ENCODE measurements around the gene MRPL51. TPM values are rescaled to one million over a fixed set of nuclear protein-coding genes. Genes with fewer than 3 reads are reported as not detected.
"Not testable (repeated sequence)": the region's sequence is repeated elsewhere in the genome, so short reads cannot be mapped to it uniquely, and the experiment has no call there.

MRPL51 gene
- total and polyA plus RNA-seq, 2 donors (not counting 1 experiment from before 2014, with no cell fraction given), result 18.6 to 72.6 TPM

DNA sequence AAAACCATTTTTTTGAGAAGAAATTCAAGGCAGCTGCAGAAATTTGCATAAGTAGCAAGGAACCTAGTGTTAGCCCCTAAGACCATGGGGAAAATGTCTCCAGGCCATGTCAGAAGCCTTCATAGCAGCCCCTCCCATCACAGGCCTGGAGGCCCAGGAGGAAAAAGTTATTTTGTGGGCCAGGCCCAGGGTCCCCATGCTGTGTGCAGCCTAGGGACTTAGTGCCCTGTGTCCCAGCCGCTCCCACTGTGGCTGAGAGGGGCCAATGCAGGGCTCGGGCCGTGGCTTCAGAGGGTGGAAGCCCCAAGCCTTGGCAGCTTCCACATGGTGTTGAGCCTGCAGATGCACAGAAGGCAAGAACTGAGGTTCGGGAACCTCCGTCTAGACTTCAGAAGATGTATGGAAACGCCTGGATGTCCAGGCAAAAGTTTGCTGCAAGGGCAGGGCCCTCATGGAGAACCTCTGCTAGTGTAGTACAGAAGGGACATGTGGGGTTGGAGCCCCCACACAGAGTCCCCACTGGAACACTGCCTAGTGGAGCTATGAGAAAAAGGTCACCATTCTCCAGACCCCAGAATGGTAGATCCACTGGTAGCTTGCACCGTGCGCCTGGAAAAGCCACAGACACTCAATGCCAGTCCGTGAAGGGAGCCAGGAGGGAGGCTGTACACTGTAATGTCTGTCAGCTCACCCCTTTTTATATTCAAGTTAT, 25.3 kb downstream of the MRPL51 start:
- intact Hi-C loops (cut with micrococcal nuclease), result loop anchor here (10.0 kb wide), 1 partner anchor 133 kb away; no protein-coding TSS in a partner anchor
- H3K4me3 ChIP-seq (ENCODE audit: control extremely low read depth in 1 of 5, extremely low read depth in 1 of 5, insufficient read depth in 1 of 5, low read depth in 2 of 5, low read length in 4 of 5); POLR2A ChIA-PET; H3K9ac ChIP-seq (ENCODE audit: low read length); H3K9me3 ChIP-seq (ENCODE audit: control extremely low read depth in 1 of 3, control insufficient read depth in 2 of 3, insufficient read depth in 1 of 3, low read length in 2 of 3); H3K4me2 ChIP-seq (replicated peaks; ENCODE audit: low read depth, low read length, poor library complexity, severe bottlenecking); H3K27ac ChIP-seq (ENCODE audit: low read length in 2 of 2); DNase-seq; H3K9me3 Mint-ChIP-seq (ENCODE audit: insufficient read depth); ATAC-seq (ENCODE audit: low read depth); H3K27me3 ChIP-seq (replicated peaks in 1 of 4; ENCODE audit: control extremely low read depth in 1 of 4, control insufficient read depth in 3 of 4, insufficient read depth in 4 of 4, low read length in 3 of 4); H3K27me3 Mint-ChIP-seq; H2AFZ ChIP-seq (ENCODE audit: insufficient read depth, low read depth, low read length, poor library complexity, severe bottlenecking): not testable (repeated sequence)
- Histone ChIP-seq H3K79me2 (ENCODE audit: control insufficient read depth, insufficient read depth, low read length) (peaks cover 55% of the 10 kb centered on the region), H3K4me1 (ENCODE audit: control insufficient read depth in 2 of 2, insufficient read depth in 2 of 2, low read length in 2 of 2) (peaks cover 44 to 72% of the 10 kb centered on the region in 2 donors), H3K36me3 (replicated peaks in 1 of 2; ENCODE audit: control extremely low read depth in 1 of 2, control insufficient read depth in 1 of 2, extremely low read depth in 1 of 2, insufficient read depth in 2 of 2, low read length in 1 of 2) (peaks cover 4 to 36% of the 10 kb centered on the region in 2 experiments), H4K20me1 (ENCODE audit: control insufficient read depth, insufficient read depth, low read length, poor library complexity, severe bottlenecking) (peaks cover 19% of the 10 kb centered on the region)
- 98% methylated on average over 7 of the region's 9 CpGs for WGBS (ENCODE audit: insufficient coverage)
- Mint-ChIP-seq H3K4me3 (peak overlapping the region; percentile 90), H3K27ac (peak overlapping the region; percentile 68), H3K4me1 (peaks cover 72% of the 10 kb centered on the region)
- CTCF ChIA-PET, result interaction anchor here (0.7 to 6.0 kb wide), 4 partner anchors 16 to 70 kb away, joined by 3 to 67 read pairs (median 6); partner anchors contain the start of gene TAPBPL

DNA sequence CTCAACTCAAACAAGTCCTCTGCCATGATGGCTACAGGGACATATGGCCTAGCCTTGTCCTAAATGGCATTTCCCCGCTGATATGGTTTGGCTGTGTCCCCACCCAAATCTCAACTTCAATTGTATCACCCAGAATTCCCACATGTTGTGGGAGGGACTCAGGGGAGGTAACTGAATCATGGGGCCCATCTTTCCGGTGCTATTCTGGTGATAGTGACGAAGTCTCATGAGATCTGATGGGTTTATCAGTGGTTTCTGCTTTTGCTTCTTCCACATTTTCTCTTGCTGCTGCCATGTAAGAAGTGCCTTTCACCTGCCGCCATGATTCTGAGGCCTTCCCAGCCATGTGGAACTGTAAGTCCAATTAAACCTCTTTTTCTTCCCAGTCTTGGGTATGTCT, 26.3 kb downstream of the MRPL51 start:
- H3K4me3 Mint-ChIP-seq, result not testable (repeated sequence)
- CTCF ChIA-PET, result interaction anchor here (1.2 to 8.9 kb wide), 15 partner anchors 10 to 478 kb away, joined by 3 to 383 read pairs (median 14); partner anchors contain the start of genes CD27, GAPDH, IFFO1 and TAPBPL
- H3K27ac ChIP-seq (ENCODE audit: low read length in 2 of 2), result peak overlapping the region in 1 of 2 donors; percentile 13

More for the DNA sequence above, 26.3 kb downstream of the MRPL51 start:
- H3K4me3 ChIP-seq (ENCODE audit: control extremely low read depth in 1 of 5, extremely low read depth in 1 of 5, insufficient read depth in 1 of 5, low read depth in 2 of 5, low read length in 4 of 5); H3K4me2 ChIP-seq (replicated peaks; ENCODE audit: low read depth, low read length, poor library complexity, severe bottlenecking); H2AFZ ChIP-seq (ENCODE audit: insufficient read depth, low read depth, low read length, poor library complexity, severe bottlenecking); H3K9me3 ChIP-seq (ENCODE audit: control extremely low read depth in 1 of 3, control insufficient read depth in 2 of 3, insufficient read depth in 1 of 3, low read length in 2 of 3); H3K9me3 Mint-ChIP-seq (ENCODE audit: insufficient read depth); H3K27me3 Mint-ChIP-seq; ATAC-seq (ENCODE audit: low read depth); DNase-seq; H3K27me3 ChIP-seq (replicated peaks in 1 of 4; ENCODE audit: control extremely low read depth in 1 of 4, control insufficient read depth in 3 of 4, insufficient read depth in 4 of 4, low read length in 3 of 4); H3K9ac ChIP-seq (ENCODE audit: low read length): not testable (repeated sequence)
- Histone ChIP-seq H3K79me2 (ENCODE audit: control insufficient read depth, insufficient read depth, low read length) (peaks cover 55% of the 10 kb centered on the region), H4K20me1 (ENCODE audit: control insufficient read depth, insufficient read depth, low read length, poor library complexity, severe bottlenecking) (peaks cover 19% of the 10 kb centered on the region), H3K4me1 (ENCODE audit: control insufficient read depth in 2 of 2, insufficient read depth in 2 of 2, low read length in 2 of 2) (peaks cover 54 to 81% of the 10 kb centered on the region in 2 donors), H3K36me3 (replicated peaks in 1 of 2; ENCODE audit: control extremely low read depth in 1 of 2, control insufficient read depth in 1 of 2, extremely low read depth in 1 of 2, insufficient read depth in 2 of 2, low read length in 1 of 2) (peaks cover 4 to 43% of the 10 kb centered on the region in 2 experiments)
- Mint-ChIP-seq H3K4me1 (peaks cover 82% of the 10 kb centered on the region), H3K27ac (peak overlapping the region; percentile 68)
- 93% methylated on average over 3 of the region's 4 CpGs for WGBS (ENCODE audit: insufficient coverage)
- POLR2A ChIA-PET, result interaction anchor here (1.0 to 2.2 kb wide), 2 partner anchors 42 to 71 kb away, joined by 3 to 33 read pairs; no protein-coding TSS in a partner anchor
- intact Hi-C loops (cut with micrococcal nuclease), result loop anchor here (10.0 kb wide), 1 partner anchor 132 kb away; no protein-coding TSS in a partner anchor
